ENCODE data around the gene TSHZ1.
"Not testable (repeated sequence)": the region's sequence is repeated elsewhere in the genome, so short reads cannot be mapped to it uniquely, and the experiment has no call there.

Gene TSHZ1

GRCh38 chr18:75183524-75183923 is 27.1 kb upstream of the TSHZ1 start:
- DNase-seq = no peak

GRCh38 chr18:75183973-75184493 is 26.6 kb upstream of the TSHZ1 start:
- no peak for DNase-seq

DNA sequence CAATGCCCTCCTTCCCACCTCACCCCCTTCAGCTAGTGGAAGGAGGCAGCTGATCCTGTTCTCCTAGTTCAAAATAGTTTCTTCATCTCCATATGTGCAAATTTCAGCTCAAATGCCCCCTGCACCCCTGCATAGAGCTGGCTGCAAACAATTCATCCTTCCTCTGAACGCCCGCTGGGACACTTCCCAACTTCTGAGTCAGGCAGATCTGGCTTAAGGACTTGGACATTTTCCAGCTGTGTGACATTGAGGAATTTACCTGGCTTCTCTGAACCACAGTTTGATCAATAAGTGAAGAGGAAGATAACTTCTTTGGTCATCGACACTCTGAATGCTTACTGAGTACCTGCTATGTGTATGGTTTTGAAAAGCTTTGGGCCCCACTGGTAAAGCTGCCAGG is 25.1 kb upstream of the TSHZ1 start:
- DNase-seq = no peak

- DNase-seq = not testable (repeated sequence)
Observed at GRCh38 chr18:75187702-75188101, 22.9 kb upstream of the TSHZ1 start.

DNA sequence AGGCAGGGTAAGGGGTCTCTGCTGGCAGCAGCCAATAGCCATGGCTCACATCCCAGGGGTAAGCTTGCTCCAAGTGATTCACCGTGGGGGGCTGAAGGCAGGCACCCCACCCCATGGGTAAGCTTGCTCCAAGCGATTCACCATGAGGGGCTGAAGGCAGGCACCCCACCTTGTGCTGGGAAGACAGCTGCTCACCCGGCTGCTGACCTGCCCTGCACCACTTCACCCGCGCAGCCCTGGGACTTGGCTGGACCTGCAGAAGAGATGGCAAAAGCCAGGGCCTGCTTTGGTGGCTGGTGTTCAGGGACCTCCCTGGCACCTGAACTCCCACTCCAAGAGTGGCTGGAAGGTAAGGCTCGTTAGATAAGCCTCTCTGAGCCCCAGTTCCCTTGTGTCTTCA is 20.9 kb upstream of the TSHZ1 start:
- no peak for DNase-seq

- DNase-seq = no peak
Observed at GRCh38 chr18:75192899-75193298, 17.7 kb upstream of the TSHZ1 start.

GRCh38 chr18:75198036-75198435 is 12.6 kb upstream of the TSHZ1 start:
- DNase-seq = no peak

GRCh38 chr18:75199327-75199726 is 11.3 kb upstream of the TSHZ1 start:
- no peak for DNase-seq

DNA sequence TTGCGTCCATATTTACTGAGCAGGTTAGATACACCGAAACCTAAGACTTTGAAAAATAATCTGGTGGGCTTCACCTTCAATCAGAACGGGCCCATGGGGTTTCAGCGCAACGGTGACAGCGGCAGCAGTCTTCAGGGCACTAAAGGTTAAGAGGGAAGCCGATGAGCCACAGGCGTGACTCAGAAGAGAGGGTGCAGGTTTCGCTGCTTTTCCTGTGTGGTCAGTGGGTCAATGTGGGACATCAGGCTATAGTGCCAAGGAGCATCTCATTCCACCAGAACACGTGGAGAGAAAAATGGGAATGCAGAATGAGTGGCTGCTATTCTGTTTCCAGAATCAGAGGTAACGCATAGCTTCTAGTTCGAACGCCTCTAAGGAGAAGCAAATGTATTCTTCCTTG is 10.5 kb upstream of the TSHZ1 start:
- no peak for DNase-seq

- no peak for DNase-seq
Observed at GRCh38 chr18:75200605-75201280, 9.9 kb upstream of the TSHZ1 start.

GRCh38 chr18:75201282-75202270 is 9.0 kb upstream of the TSHZ1 start:
- DNase-seq = no peak

DNA sequence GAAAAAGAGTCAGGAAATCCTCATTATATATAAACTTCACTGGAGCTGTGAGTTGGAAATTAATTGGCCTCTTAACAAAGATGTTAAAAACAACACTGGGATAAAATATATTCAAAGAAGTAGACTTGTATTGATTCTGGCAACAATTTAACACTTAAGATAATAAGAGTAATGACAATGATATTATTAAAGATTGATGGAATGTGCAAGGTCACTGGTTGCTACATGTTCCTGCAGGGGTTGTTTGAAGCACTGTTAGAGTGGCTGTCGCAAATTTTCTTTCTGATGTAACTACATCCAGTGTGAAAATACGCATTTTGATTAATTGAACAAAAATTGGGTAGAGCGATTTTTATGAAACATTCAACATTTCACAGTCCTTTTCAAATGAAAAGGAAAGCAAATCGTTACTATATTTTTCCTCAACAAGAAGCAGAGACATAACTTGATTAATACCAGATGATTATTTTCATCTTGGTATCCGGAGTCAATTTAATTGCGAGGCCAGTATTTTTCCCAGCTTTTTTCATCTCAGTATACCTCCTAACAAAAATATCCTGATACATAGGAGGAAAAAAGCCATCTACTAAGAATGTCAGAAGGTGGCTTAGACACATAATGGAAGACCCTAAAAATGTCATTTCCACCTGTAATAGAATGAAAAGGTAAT is 7.8 kb upstream of the TSHZ1 start:
- no peak for DNase-seq

GRCh38 chr18:75203416-75204268 is 7.0 kb upstream of the TSHZ1 start:
- DNase-seq = no peak

- DNase-seq = no peak
Observed at GRCh38 chr18:75204269-75204731, 6.3 kb upstream of the TSHZ1 start.

DNA sequence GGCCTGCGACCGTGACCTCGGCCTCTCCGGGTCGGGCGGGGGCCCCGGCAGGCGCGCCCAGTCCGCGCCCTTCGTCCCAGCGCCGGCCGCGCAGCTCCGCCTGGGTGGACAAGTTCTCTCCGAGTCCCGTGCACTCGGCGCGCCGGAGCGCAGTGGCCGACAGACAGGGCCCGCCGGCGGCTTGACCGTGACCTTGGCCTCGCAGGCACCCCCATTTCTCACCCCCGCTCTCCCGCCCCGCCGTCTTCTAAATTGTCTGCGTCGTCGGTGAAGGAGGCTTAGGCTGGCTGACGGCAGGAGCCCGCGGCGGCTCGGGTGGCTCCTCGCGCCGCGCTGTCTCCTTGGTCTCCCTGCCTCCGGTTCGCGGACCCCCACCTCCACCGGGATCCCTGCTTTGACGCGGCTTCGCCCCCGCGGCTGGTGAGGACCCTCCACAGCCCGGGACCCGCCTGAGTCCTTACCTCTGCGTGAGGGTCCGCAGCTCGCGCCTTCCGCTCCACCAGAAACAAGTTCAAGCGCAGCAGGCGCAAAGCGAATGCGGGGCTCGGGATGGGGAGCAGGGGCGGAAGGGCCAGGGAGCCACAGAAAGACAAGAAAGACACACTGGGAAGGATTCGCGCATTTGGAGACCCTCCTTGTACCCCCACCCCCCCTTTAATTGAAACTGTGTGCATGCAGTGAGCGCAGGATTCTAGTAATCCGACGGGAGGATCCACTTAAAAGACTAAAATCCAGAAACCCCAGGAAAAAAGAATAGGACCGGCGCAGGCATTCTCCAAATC is 5.7 kb upstream of the TSHZ1 start:
- no peak for DNase-seq

- DNase-seq = no peak
Observed at GRCh38 chr18:75205514-75206132, 5.0 kb upstream of the TSHZ1 start.

DNA sequence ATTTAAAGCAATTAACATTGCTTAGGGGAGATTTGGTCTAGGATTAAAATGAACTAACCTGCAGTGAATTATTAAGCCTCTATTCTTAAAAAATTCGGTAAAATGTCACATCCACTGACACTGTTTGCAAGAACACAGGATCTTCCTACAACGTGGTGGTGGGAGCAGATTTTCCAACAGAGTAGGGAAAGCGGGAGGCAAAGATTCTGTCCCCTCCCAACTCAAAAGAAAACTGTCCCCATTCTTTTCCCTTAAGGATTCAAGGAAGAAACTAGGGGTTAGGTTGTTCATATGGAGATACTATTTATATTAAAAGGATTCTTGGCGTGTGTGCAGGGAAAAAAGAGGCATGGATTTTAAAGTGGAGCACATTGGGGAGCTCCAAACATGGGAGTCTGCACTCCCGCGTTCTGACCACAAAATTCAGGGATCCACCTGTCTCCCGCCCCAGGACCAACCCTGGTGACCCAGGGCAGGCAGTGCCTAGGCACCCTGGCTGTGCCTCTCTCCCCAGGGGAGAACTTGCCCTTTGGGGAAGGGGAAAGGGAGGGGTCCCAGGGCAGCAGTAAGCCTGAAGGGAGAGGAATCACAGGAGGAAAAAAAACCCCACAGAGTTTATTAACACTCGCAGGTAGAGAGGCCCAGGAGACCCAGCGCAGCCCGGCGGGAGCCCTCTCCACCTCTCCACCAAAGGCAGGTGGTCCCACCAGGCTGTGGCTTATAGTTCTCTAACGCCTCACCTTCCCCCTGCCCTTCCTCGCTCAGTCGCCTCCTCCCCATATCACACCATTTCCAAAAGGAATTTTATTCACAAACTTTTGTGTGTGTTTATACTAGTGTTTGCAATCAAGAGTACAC is 3.9 kb upstream of the TSHZ1 start:
- DNase-seq = no peak

DNA sequence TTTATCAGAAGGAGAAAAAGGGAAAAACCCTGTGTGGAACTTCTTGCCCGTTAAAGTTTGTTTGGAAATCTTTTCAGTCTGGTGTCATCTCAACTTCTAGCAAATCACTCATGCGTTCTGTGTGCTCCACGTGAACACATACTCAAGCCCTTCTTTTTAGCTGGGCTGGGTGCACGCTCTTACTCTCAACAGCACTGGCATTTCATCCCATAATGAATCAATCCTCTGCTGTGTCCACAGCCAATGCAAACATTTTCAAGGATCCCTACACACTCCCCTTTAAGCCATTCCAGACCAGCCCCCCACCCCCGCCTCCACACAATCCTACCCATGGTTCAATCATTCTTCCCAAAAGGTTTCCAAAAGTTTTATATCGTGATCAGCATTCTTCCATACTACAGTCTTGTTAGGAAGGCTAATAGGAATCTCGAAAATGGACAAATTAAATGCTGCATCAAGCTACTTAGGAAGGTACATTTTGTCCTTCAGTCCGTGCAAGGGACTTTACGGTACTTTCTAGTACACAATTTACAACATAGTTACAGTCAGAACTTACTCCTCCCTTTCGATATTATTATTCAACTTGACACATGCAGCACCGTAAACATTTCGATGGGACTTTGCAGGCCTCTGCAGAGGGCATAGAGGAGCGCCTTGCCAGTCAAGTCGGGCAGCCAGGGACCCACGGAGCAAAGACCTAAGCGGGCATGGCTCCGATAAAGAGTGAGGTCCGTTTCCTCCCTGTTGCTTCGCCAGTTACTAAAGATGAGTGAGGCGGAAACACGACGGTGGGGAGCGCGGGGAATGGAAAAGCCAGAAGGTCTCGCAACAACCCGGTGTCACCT is 3.1 kb upstream of the TSHZ1 start:
- DNase-seq = peak; percentile 71
